Fibroblast of skin of scalp (primary cell): ENCODE data around the gene LBX1.
"Not testable (repeated sequence)": the region's sequence is repeated elsewhere in the genome, so short reads cannot be mapped to it uniquely, and the experiment has no call there.

Experiments used
- DNase-seq: peaks from one replicate; pipeline ENCODE4 v3.0.0-alpha.2; 2013

The LBX1 gene

DNA sequence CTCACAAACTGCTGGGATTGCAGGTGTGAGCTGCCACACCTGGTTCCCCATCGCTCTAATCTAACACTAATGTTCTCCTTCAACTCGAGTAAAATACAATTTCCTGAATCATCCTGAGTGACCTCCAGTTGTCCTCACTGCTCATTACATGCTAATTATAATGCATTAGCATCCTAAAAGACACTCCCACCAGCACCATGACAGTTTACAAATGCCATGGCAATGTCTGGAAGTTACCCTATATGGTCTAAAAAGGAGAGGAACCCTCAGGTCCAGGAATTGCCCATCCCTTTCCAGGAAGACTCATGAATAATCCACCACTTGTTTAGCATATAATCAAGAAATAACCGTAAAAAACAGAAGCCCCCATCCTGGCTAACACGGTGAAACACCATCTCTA, 26.6 kb downstream of the LBX1 start:
- DNase-seq, result not testable (repeated sequence)

DNA sequence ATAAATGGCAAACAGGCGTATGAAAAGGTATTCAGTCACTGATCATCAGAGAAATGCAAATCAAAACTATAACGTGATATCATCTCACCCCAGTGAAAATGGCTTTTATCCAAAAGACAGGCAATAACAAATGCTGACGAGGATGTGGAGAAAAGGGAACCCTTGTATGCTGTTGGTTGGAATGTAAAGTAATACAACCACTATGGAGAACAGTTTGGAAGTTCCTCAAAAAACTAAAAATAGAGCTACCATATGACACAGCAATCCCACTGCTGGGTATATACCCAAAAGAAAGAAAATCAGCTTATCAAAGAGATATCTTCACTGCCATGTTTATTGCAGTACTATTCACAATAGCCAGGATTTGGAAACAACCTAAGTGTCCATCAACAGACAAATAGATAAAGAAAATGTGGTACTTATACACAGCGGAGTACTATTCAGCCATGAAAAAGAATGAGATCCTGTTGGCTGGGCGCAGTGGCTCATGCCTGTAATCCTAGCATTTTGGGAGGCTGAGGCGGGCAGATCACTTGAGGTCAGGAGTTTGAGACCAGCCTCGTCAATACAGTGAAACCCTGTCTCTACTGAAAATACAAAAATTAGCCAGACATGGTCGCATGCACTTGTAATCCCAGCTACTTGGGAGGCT, 30.8 kb downstream of the LBX1 start:
- DNase-seq, result not testable (repeated sequence)

DNA sequence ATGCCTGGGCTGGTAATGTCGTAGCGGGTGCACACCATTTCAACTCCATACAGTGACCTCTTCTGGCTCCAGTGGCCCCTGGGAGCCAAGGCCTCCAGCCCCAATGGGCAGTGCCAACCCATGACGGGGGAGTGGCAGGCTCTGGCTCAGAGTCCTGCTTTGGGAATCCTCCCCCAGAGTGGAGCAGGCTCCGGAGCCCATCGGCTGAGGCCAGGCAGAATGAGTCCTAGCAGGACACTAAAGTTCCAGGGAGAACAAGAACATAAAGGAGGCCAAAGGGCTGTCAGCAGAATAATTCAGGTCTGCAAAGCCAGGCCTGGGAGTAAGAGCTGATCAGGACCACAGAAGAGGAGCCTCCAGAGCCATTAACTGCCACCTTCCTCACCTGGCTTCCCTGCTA, 33.3 kb downstream of the LBX1 start:
- DNase-seq, result no peak

DNA sequence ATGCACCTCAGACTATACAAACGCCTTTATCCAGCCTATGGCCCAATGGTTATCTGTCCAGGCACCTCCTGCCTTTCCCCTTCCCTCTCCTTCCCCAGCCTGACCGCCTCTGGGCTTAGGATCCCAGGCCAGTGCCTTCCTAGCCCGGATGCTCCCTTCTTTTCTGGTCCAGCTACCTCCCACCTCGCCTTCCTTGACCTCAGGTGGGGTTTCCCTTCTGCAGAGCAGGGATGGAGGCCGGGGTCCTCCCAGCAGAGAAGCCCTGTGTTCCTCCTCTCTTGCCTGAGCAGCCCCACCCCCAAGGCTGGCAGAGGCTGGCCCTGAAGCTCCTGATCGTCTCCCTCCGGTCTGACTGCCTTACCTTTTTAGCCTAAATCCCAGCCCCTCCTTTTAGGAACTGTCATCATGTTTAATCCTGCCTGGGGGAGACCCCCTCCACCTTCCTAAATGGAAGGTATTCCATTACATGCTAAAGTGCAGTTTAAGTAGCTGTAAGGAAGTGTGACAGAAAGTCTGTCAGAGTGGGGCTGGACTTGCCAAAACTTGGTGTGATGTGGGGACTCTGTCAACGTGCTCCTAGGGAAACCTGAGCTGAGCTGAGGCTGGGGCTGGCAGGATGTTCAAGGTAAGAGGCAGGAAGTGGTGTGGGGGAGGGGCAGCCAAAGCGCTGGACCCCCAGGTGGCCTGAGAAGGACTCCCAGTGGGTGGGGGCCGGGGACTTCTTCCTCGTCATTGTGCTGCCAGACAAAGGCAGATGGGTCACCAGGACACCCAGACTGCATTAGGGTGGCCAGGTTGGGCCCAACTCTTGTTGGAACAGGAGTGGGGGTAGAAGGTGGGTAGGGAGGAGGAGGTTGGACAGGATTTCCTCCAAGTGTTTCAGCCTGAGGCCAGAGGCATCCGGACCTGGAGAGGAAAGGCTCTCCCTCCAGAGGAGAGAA, 39.5 kb downstream of the LBX1 start:
- DNase-seq, result no peak

DNA sequence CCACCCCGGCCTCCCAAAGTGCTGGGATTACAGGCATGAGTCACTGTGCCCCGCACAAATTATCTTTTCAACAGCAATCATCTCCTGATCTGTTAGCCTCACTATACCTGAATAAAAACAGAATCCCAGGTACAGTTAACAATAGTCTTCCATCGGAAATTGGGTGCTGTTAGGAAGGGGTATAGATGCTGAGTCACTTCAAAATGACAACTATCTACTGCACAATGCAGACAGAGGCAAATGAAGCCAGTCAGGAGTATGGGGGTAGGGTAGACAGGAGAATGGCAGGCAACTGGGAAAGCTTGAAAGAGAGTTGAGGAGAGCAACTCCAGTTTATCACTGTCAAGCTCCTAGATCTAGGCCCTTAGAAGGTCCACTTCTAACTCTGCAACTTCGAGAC, 40.3 kb downstream of the LBX1 start:
- no peak for DNase-seq

DNA sequence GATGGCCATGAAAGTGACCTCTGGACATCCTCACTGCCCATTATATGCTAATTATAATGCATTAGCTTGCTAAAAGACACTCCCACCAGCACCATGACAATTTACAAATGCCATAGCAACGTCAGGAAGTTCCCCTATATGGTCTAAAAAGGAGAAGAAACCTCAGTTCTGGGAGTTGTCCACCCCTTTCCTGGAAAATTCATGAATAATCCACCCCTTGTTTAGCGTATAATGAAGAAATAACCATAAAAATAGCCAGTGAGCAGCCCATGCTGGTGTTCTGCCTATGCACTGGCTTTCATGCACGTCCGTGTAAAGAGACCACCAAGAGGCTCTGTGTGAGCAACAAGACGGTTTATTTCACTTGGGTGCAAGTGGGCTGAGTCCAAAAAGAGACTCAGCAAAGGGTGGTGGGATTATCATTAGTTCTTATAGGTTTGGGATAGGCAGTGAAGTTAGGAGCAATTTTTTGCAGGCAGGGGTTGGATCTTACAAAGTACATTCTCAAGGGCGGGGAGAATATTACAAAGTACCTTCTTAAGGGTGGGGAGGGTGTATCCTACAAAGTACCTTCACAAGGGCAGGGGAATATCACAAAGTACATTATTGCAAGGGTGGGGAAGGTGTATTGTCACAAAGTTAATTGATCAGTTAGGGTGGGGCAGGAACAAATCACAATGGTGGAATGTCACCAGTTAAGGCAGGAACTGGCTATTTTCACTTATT, 45.6 kb downstream of the LBX1 start:
- no peak for DNase-seq

DNA sequence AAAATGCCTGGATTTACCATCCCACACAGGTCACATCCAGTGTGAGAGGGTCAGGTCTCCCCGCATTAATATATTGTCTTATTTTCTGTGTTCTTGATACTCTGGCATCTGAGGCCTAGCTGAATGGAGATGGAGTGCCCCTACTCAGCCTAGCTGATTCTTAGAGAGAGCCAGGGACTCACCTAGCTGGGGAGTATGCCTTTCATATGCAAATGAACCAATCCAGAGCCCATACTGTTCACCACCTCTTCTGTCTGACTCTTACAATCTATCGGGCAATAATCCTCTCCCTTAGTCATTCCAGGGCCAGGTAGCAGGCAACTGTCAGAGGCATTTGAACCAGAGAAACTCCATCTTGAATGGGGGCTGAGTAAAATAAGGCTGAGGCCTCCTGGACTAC, 46.3 kb downstream of the LBX1 start:
- DNase-seq, result no peak
